ENCODE data around the gene CXXC1.

- no peak for TF ChIP-seq POLR2A (IDR thresholded peaks at IDR 0.05; ENCODE audit: low read depth, low read length)
- TF ChIP-seq POLR2AphosphoS5 (IDR thresholded peaks at IDR 0.05; ENCODE audit: low read depth, low read length): no peak
- TF ChIP-seq TAF1 (IDR thresholded peaks at IDR 0.05; ENCODE audit: low read depth, low read length): no peak
- TF ChIP-seq SPI1 (IDR thresholded peaks at IDR 0.05; ENCODE audit: low read depth, low read length): no peak
- no peak for TF ChIP-seq POU2F2 (IDR thresholded peaks at IDR 0.05; ENCODE audit: low read depth, low read length)
Measured at GRCh38 chr18:50280707-50281294, 6.7 kb downstream of the CXXC1 start.

Measured in GM12891 (cell line).